Measurements from ENCODE around the gene AUTS2.

AUTS2 gene

DNA sequence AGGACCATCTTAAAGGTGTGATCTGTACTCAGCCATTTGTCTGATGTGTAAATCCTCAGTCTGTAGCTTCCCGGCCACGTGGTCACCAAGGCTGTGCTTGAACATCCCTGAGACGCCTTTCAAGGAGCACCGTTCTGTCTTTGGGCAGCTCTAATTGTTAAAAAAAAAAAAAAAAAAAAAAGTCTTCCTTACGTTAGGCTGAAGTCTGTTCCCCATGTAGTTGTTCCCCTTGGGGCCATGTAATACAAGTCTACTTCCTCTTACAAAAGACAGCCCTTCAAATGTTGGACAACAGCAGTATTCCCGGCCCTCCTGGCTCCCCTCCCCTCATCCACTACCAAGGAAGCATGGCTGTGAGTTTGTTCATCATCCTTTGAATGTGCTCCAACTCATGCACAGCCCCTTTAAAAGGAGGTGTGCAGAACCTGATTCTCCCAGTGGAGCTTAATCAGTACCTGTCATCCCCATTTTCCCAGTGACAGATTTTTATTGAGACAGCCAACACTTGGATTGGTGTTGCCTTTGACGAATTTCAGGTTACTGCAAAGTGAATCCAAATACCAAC, 1141.5 kb downstream of the AUTS2 start:
- no peak overlapping the region for H3K4me3 ChIP-seq (ENCODE audit: low read depth, low read length)
- TF ChIP-seq, protein P1, sequence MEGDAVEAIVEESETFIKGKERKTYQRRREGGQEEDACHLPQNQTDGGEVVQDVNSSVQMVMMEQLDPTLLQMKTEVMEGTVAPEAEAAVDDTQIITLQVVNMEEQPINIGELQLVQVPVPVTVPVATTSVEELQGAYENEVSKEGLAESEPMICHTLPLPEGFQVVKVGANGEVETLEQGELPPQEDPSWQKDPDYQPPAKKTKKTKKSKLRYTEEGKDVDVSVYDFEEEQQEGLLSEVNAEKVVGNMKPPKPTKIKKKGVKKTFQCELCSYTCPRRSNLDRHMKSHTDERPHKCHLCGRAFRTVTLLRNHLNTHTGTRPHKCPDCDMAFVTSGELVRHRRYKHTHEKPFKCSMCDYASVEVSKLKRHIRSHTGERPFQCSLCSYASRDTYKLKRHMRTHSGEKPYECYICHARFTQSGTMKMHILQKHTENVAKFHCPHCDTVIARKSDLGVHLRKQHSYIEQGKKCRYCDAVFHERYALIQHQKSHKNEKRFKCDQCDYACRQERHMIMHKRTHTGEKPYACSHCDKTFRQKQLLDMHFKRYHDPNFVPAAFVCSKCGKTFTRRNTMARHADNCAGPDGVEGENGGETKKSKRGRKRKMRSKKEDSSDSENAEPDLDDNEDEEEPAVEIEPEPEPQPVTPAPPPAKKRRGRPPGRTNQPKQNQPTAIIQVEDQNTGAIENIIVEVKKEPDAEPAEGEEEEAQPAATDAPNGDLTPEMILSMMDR (IDR thresholded peaks at IDR 0.05; ENCODE audit: low read depth, low read length), result no peak

DNA sequence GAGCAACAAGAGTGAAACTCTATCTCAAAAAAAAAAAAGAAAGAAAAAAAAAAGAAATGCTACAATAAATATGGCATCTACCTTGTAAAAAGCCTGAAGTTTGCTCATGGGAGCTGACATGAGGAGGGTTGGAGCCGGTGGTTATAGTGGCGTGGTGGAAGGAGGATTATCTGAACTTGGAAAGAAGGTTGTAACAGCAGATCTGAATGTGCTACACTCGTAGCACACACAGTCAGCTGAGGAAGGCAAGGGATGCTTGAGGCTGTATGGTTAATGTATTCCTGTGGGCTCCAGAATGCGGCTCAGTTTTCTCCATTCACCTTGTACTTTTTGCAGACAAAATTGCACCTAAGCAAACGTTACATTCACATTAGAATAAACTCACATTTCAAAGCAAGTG, 1143.4 kb downstream of the AUTS2 start:
- TF ChIP-seq, protein P1 (IDR thresholded peaks at IDR 0.05; ENCODE audit: low read depth, low read length), result no peak
- no peak overlapping the region for H3K4me3 ChIP-seq (ENCODE audit: low read depth, low read length)

DNA sequence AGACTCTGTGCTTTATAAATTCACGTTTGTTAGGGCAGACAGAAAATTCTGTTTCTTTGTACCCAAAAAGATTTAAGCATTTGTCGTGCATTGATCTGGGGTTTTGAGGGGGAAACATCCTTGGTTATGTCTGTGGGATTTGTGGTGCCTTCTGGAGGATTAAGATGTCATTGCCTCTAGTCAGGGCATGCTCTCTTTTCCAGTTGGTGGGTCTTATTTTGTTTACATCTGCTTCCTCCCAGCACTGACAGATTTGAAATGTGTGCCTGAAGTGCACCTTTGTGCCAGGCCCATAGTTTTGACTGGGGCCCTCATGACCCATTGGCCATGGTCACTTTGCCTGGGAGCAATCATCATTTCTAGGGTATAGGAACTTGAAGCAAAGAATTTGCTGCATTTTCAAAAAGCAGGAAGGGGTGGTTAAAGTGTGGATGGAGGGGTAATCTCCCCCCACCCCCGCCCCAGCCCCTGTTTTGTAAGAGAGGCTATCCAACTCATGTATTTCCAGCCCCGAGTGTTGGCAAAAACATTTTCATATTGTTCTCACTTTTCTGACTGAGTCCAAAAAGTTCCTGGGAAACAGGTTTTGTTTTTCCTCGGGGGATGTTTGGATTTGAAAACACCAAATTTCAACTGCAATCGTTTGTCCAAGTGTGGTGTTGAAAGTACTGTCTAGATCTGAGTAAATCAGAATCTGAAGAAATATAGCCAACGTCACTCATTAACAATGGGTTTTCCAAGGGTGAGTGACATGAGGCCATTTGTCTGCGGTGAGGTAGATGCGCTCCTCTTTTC, 1145.5 kb downstream of the AUTS2 start:
- TF ChIP-seq, protein P1 (IDR thresholded peaks at IDR 0.05; ENCODE audit: low read depth, low read length), result no peak
- H3K4me3 ChIP-seq (ENCODE audit: low read depth, low read length), result no peak overlapping the region

DNA sequence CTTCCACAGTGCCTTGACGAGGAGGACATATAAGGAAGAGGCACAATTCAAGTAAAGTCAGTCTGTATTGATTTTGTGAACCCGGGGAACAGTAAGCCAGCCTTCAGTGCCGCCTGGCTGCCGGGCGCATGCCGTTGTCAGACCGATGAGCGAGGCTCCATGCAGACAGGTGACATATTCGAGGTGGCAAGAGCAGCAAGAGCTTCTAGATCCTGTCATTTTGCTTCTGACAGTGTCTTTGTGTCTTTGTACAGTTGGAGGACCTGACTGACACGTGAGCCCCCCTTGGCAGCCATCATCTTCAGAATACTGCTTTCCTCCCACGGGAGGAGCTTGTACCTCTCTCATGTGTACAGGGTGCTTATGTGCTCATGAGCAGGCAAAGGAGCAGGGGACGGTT, 1146.2 kb downstream of the AUTS2 start:
- TF ChIP-seq, protein P1 (IDR thresholded peaks at IDR 0.05; ENCODE audit: low read depth, low read length), result no peak

DNA sequence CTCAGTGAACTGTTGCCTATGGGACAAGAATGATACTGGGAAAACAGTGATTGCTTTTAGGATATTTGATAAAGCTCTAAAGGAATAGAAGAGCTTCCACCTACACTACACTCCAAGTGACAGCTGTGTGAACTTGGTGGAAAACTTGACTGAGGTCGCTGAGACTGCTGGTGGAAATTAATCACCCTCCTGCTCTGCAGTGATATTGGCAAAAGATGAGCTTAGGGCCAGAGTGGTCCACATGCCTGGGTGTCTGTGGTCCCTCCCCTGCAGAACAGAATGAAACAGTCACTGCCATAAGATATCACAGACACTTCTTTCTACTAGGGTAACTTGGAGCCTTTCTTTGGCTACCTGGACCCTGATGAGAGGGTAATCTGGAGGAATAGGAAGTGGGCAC, 1151.6 kb downstream of the AUTS2 start:
- H3K4me3 ChIP-seq (ENCODE audit: low read depth, low read length), result no peak overlapping the region
- TF ChIP-seq, protein P1 (IDR thresholded peaks at IDR 0.05; ENCODE audit: low read depth, low read length), result no peak

More for the DNA sequence above, 1146.2 kb downstream of the AUTS2 start:
- H3K4me3 ChIP-seq (ENCODE audit: low read depth, low read length), result no peak overlapping the region

DNA sequence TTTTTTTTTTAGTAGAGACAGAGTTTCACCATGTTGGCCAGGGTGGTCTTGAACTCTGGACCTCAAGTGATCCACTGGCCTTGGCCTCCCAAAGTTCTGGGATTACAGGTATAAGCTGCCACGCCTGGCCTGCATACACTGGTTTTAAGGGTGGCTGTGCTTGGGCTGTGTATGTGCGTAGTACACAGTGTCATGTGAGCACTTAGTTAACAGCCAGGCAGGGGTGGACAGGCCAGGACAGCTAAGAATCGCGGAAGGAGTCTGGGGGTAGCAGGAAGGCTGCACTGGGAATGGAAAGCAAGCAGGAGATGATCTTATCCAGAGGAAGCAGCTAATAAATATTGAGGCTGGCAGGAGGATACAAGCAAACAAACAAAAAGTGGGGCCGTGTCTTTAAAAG, 1153.6 kb downstream of the AUTS2 start:
- H3K4me3 ChIP-seq (ENCODE audit: low read depth, low read length), result no peak overlapping the region
- TF ChIP-seq, protein P1 (IDR thresholded peaks at IDR 0.05; ENCODE audit: low read depth, low read length), result no peak

DNA sequence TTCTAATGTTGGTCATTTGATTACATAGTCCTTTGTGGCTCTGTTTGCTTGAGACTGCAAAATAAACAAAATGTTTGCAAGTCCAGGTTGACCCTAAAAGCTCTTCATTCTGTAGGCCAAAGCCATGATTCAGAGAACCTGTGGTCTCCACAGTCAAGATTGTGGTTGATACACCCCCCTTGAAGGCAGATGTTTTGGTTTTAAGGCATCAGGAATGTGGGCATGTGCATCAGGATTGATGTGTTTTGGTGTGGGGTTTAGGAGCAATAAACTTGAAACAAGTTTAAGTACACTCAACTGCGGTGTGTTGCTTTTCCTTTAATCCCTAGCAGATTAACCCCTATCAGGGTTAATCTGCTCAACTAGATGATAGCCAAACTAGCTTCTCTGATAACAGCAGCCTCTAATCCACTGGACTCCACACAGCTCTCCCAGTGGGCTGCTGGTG, 1154.5 kb downstream of the AUTS2 start:
- TF ChIP-seq, protein P1 (IDR thresholded peaks at IDR 0.05; ENCODE audit: low read depth, low read length), result no peak
- H3K4me3 ChIP-seq (ENCODE audit: low read depth, low read length), result no peak overlapping the region
